GM23338 (cell line): ENCODE measurements around the gene PNLIPRP3.

Experiments used
- CREB1 ChIP-seq: fragments of 250-450 bp; sonication (Bioruptor Pico); IDR thresholded peaks from 2 replicates; pipeline ENCODE4 v1.5.0; 2020; ENCODE audit warnings: low read depth, mild to moderate bottlenecking, moderate library complexity
- CTCF ChIP-seq, 2 experiments: fragments of 200-600 bp in 1 of 2; sonication (generic) in 1 of 2; conservative IDR thresholded peaks; 2 replicates each; pipeline versions ENCODE4 v1.5.1 to v1.6.1; 2016 to 2017; ENCODE audit warnings: antibody characterized with exemption in 2 of 2, low read depth in 2 of 2, mild to moderate bottlenecking in 2 of 2, moderate library complexity in 1 of 2
- ETS1 ChIP-seq: IDR thresholded peaks from 2 replicates; pipeline ENCODE4 v1.6.1; 2016; ENCODE audit warnings: antibody characterized with exemption
- EZH2 ChIP-seq: fragments of 200-600 bp; sonication (generic); IDR thresholded peaks from one replicate; pipeline ENCODE4 v1.8.0; 2017; ENCODE audit warnings: antibody characterized with exemption, mild to moderate bottlenecking, low read depth; ENCODE audit not compliant: unreplicated experiment
- EZH2phosphoT487 ChIP-seq: fragments of 200-600 bp; sonication (generic); IDR thresholded peaks from one replicate; pipeline ENCODE4 v1.8.1; 2018; ENCODE audit warnings: antibody characterized with exemption; ENCODE audit not compliant: unreplicated experiment
- JUNB ChIP-seq: IDR thresholded peaks from one replicate; pipeline ENCODE4 v1.6.1; 2016; ENCODE audit warnings: antibody characterized with exemption; ENCODE audit not compliant: unreplicated experiment
- POLR2AphosphoS5 ChIP-seq: IDR thresholded peaks from 2 replicates; pipeline ENCODE4 v1.6.1; 2016; ENCODE audit warnings: antibody characterized with exemption, low read depth
- REST ChIP-seq: IDR thresholded peaks from one replicate; pipeline ENCODE4 v1.6.1; 2018; ENCODE audit warnings: antibody characterized with exemption; ENCODE audit not compliant: unreplicated experiment
- STAT1 ChIP-seq: IDR thresholded peaks from one replicate; pipeline ENCODE4 v1.6.1; 2016; ENCODE audit warnings: antibody characterized with exemption; ENCODE audit not compliant: unreplicated experiment
- ZNF114 ChIP-seq: fragments of 250-450 bp; sonication (Bioruptor Pico); IDR thresholded peaks from 2 replicates; pipeline ENCODE4 v1.5.0; 2020; ENCODE audit warnings: mild to moderate bottlenecking, moderate library complexity
- ZNF331 ChIP-seq: fragments of 250-450 bp; sonication (Bioruptor Pico); IDR thresholded peaks from 2 replicates; pipeline ENCODE4 v1.5.0; 2020; ENCODE audit warnings: low read depth, mild to moderate bottlenecking, moderate library complexity
- ZNF462 ChIP-seq: fragments of 250-450 bp; sonication (Bioruptor Pico); IDR thresholded peaks from 2 replicates; pipeline ENCODE4 v1.5.0; 2020; ENCODE audit warnings: mild to moderate bottlenecking, moderate library complexity

GRCh38 chr10:116526219-116526618 is 98.6 kb downstream of the PNLIPRP3 start:
- TF ChIP-seq EZH2phosphoT487: no peak
- TF ChIP-seq CTCF (conservative IDR thresholded peaks at IDR 0.05; ENCODE audit: low read depth in 2 of 2): no peak
- TF ChIP-seq POLR2AphosphoS5: no peak
- TF ChIP-seq REST: no peak
- no peak for TF ChIP-seq ZNF114 (CRISPR knock-in tag)
- no peak for TF ChIP-seq EZH2
- TF ChIP-seq ZNF331 (CRISPR knock-in tag): no peak
- TF ChIP-seq ZNF462 (CRISPR knock-in tag): no peak
- no peak for TF ChIP-seq JUNB
- no peak for TF ChIP-seq ETS1
- TF ChIP-seq STAT1: no peak
- no peak for TF ChIP-seq CREB1 (CRISPR knock-in tag)
